HPDE6-E6E7 (cell line): ENCODE results near the gene TLCD1.

Source experiments
- DNase-seq: peaks from one replicate; pipeline ENCODE4 v3.0.0; 2011; ENCODE audit warnings: missing footprints; ENCODE audit errors: extremely low spot score

The TLCD1 gene

DNA sequence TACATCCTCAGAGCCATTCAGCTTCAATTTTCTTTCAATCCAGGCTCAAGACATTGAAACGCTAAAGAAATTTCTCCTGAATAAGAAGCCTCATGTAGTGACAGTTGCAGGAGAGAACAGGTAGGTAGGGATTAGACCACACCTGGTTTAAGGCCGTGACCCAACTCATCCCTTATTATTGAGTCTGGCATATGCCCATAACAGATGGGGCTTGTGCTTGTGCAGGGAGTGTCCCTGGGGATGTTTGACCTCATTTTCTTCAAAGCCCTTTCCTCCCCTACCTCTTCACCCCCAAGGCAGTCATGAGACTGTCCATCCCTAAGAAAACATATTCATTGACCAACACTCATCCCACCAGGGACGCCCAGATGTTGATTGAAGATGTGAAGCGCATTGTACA, 39.7 kb downstream of the TLCD1 start:
- no peak for DNase-seq

GRCh38 chr17:28685366-28685765, 40.7 kb downstream of the TLCD1 start:
- no peak for DNase-seq

DNA sequence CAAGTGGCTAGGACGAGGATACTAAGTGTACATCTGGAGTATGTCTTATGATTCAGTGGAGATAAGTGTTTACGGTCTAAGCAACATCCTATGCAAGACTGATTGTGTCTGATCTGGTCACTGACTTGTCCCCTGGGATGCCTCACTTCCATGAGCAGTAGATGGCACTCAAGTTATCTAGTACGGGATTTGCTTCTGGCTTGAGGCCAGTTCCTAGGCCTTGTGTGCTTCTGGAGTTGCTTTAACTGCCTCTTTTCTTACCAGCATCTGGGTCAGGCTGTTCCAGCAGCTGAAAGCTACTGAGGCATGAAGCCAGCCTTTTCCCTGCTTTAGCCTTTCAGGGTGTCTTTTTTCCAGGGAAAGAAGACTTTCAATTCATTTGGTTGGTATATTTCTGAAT, 41.1 kb downstream of the TLCD1 start:
- no peak for DNase-seq

- no peak for DNase-seq
These were observed 43.4 kb downstream of the TLCD1 start for GRCh38 chr17:28682655-28683054.

DNA sequence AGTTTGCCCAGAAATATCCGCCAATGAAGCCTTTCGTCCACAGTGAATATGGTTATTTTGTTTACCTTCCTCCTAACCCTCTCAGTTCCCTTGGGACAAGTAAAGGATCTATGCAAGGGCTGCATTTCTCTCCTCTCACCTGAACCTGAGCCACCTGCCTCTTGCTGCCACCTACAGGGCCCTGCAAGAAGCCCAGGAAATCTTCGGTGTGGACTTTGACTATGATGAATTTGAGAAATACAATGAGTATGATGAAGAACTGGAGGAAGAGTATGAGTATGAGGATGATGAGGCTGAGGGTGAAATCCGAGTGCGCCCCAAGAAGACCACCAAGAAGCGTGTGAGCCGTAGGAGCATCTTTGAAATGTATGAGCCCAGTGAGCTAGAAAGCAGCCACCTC, 50.1 kb downstream of the TLCD1 start:
- DNase-seq, result peak; percentile 38

GRCh38 chr17:28675490-28675889, 50.5 kb downstream of the TLCD1 start:
- DNase-seq, result no peak
